HCT116 (cell line): ENCODE data around the gene SLC31A1. TPM values are rescaled to one million over a fixed set of nuclear protein-coding genes. Genes with fewer than 3 reads are reported as not detected.

Experiments used
- ATAC-seq: fragments of 200-7000 bp; cut with Tn5 transposase; 2 replicates; pipeline ENCODE4 v1.9.1; 2020; ENCODE audit warnings: mild to moderate bottlenecking, moderate library complexity
- BruUV-seq: library from RNA; stranded (reverse); fragments of 400-500 nt; replicated peaks from 2 replicates; lab custom pipeline; 2021; lab: Mats Ljungman, UMichigan
- CTCF ChIA-PET: fragments of 300-600 bp; sonication (Branson Sonifier 250); formaldehyde crosslinking; loops from one replicate; lab custom pipeline; 2021; ENCODE audit warnings: antibody characterized with exemption; lab: Charles Lee
- POLR2A ChIA-PET: fragments of 300-600, 350-600 bp; sonication (Branson Sonifier 250); formaldehyde crosslinking; loops from one replicate; lab custom pipeline; 2021; ENCODE audit warnings: antibody characterized with exemption; lab: Charles Lee
- RAD21 ChIA-PET, 2 experiments: fragments of 300-600 bp; sonication (Branson Sonifier 250); formaldehyde crosslinking; loops; one replicate each; lab custom pipeline; 2023; ENCODE audit warnings: low total read pairs in 2 of 2; ENCODE audit not compliant: uncharacterized antibody in 2 of 2, unreplicated experiment in 2 of 2, low non-redundant PET in 1 of 2; lab: Charles Lee
- DNase-seq: peaks from one replicate; pipeline ENCODE4 v3.0.0-alpha.2; 2010; ENCODE audit warnings: low read depth, low spot score
- H2AFZ ChIP-seq: fragments of 200-600 bp; shearing (Covaris generic), sonication (generic); 2 replicates; pipeline ENCODE4 v1.6.1; 2017; ENCODE audit warnings: low read depth, mixed run types, mixed read lengths, antibody characterized with exemption, low read length; ENCODE audit not compliant: poor library complexity, severe bottlenecking
- H3K27ac ChIP-seq: 2 replicates; pipeline ENCODE4 v1.5.1; 2012; ENCODE audit warnings: low read depth, low read length
- H3K27me3 ChIP-seq: fragments of 200-600 bp; sonication (generic); 2 replicates; pipeline ENCODE4 v1.6.1; 2016; ENCODE audit warnings: mixed run types, low read length, mixed read lengths; ENCODE audit not compliant: insufficient read depth
- H3K36me3 ChIP-seq, 2 experiments: fragments of 200-500 bp in 1 of 2; fragments of 200-600 bp in 1 of 2; sonication (Bioruptor generic) in 1 of 2; sonication (generic) in 1 of 2; 2 replicates each; pipeline versions ENCODE4 v1.5.1 to v1.6.1; 2014 to 2016; ENCODE audit warnings: low read length in 2 of 2, inconsistent platforms in 1 of 2, mixed read lengths in 1 of 2, mixed run types in 1 of 2; ENCODE audit not compliant: insufficient read depth in 2 of 2, control insufficient read depth in 1 of 2
- H3K4me1 ChIP-seq, 2 experiments: fragments of 200-600 bp in 1 of 2; sonication (generic) in 1 of 2; 2 replicates each; pipeline versions ENCODE4 v1.5.1 to v1.6.1; 2012 to 2017; ENCODE audit warnings: low read length in 2 of 2, inconsistent platforms in 1 of 2, mild to moderate bottlenecking in 1 of 2, mixed read lengths in 1 of 2, mixed run types in 1 of 2, moderate library complexity in 1 of 2; ENCODE audit not compliant: insufficient read depth in 2 of 2, control insufficient read depth in 1 of 2
- H3K4me2 ChIP-seq: fragments of 200-600 bp; sonication (generic); 2 replicates; pipeline ENCODE4 v1.6.1; 2017; ENCODE audit warnings: mixed run types, low read length, mixed read lengths
- H3K4me3 ChIP-seq, 2 experiments: fragments of 200-600 bp in 1 of 2; sonication (generic) in 1 of 2; replicated peaks in 1 of 2; 2 replicates each; pipeline ENCODE4 v1.5.1; 2011 to 2016; ENCODE audit warnings: low read length in 2 of 2, control low read depth in 1 of 2, low read depth in 1 of 2, mild to moderate bottlenecking in 1 of 2, mixed read lengths in 1 of 2, mixed run types in 1 of 2
- H3K79me2 ChIP-seq: fragments of 200-600 bp; sonication (generic); 2 replicates; pipeline ENCODE4 v1.6.1; 2017; ENCODE audit warnings: mild to moderate bottlenecking, mixed run types, low read length, moderate library complexity, mixed read lengths; ENCODE audit not compliant: insufficient read depth
- H3K9ac ChIP-seq: fragments of 200-600 bp; sonication (generic); 2 replicates; pipeline ENCODE4 v1.6.1; 2016; ENCODE audit warnings: low read length, mixed read lengths
- H3K9me2 ChIP-seq: fragments of 200-600 bp; sonication (generic), shearing (Covaris generic); 2 replicates; pipeline ENCODE4 v1.6.1; 2017; ENCODE audit warnings: mixed run types, mild to moderate bottlenecking, moderate library complexity; ENCODE audit not compliant: insufficient read depth
- H3K9me3 ChIP-seq, 2 experiments: fragments of 200-500 bp in 1 of 2; fragments of 200-600 bp in 1 of 2; sonication (Bioruptor generic) in 1 of 2; sonication (generic) in 1 of 2; 2 replicates each; pipeline ENCODE4 v1.6.1; 2014 to 2017; ENCODE audit warnings: low read length in 2 of 2, mixed read lengths in 2 of 2, inconsistent platforms in 1 of 2, low read depth in 1 of 2, mild to moderate bottlenecking in 1 of 2, mixed run types in 1 of 2, moderate library complexity in 1 of 2; ENCODE audit not compliant: control insufficient read depth in 1 of 2, insufficient read depth in 1 of 2
- H4K20me1 ChIP-seq: fragments of 200-600 bp; sonication (generic), shearing (Covaris generic); 2 replicates; pipeline ENCODE4 v1.6.1; 2017; ENCODE audit warnings: mixed run types, mild to moderate bottlenecking, moderate library complexity; ENCODE audit not compliant: insufficient read depth
- CBX3 ChIP-seq: IDR thresholded peaks from 2 replicates; pipeline ENCODE4 v1.6.1; 2012; ENCODE audit warnings: low read depth
- CEBPB ChIP-seq: IDR thresholded peaks from 2 replicates; pipeline ENCODE4 v1.6.1; 2012; ENCODE audit warnings: low read depth
- EGR1 ChIP-seq: IDR thresholded peaks from 2 replicates; pipeline ENCODE4 v1.6.1; 2012; ENCODE audit warnings: low read depth
- EZH2 ChIP-seq: fragments of 200-600 bp; sonication (generic); IDR thresholded peaks from 2 replicates; pipeline ENCODE4 v1.6.1; 2017; ENCODE audit warnings: antibody characterized with exemption, mixed run types
- FOSL1 ChIP-seq: IDR thresholded peaks from 2 replicates; pipeline ENCODE4 v1.6.1; 2012; ENCODE audit warnings: low read depth
- RAD21 ChIP-seq: IDR thresholded peaks from 2 replicates; pipeline ENCODE4 v1.6.1; 2012; ENCODE audit warnings: low read depth, mild to moderate bottlenecking
- SIN3A ChIP-seq: IDR thresholded peaks from 2 replicates; pipeline ENCODE4 v1.6.1; 2012; ENCODE audit warnings: low read depth
- SRF ChIP-seq: IDR thresholded peaks from 2 replicates; pipeline ENCODE4 v1.6.1; 2012; ENCODE audit warnings: low read depth
- YY1 ChIP-seq: IDR thresholded peaks from 2 replicates; pipeline ENCODE4 v1.6.1; 2011; ENCODE audit warnings: low read length, low read depth, moderate library complexity, mild to moderate bottlenecking; ENCODE audit not compliant: insufficient replicate concordance; ENCODE audit errors: extremely low read depth
- ZFX ChIP-seq: fragments of 450-650 bp; IDR thresholded peaks from 2 replicates; pipeline ENCODE4 v1.6.1; 2017
- intact Hi-C: fragments of 100-400 bp; cut with micrococcal nuclease; formaldehyde crosslinking; loops from 2 replicates; pipeline ENCODE4 v1.10.0; 2022
- total RNA-seq: library from RNA; stranded (reverse); gene quantifications from one replicate; pipeline ENCODE4 v1.2.1, GENCODE V29; 2021; ENCODE audit not compliant: unreplicated experiment
- TF ChIP-seq, protein P1 (sequence below), 3 experiments: fragments of 200-600 bp in 1 of 3; sonication (generic) in 1 of 3; IDR thresholded peaks in 2 of 3; conservative IDR thresholded peaks in 1 of 3; 2 replicates each; pipeline ENCODE4 v1.5.1; 2012 to 2017; ENCODE audit warnings: low read depth in 2 of 3, low read length in 2 of 3, antibody characterized with exemption in 1 of 3, borderline replicate concordance in 1 of 3, control low read depth in 1 of 3, mild to moderate bottlenecking in 1 of 3, mixed read lengths in 1 of 3, mixed run types in 1 of 3, moderate library complexity in 1 of 3; ENCODE audit not compliant: insufficient read depth in 1 of 3
- TF ChIP-seq, protein P2 (sequence below): IDR thresholded peaks from 2 replicates; pipeline ENCODE4 v1.6.1; 2012; ENCODE audit warnings: low read depth
- TF ChIP-seq, protein P3 (sequence below): IDR thresholded peaks from 2 replicates; pipeline ENCODE4 v1.6.1; 2012
- TF ChIP-seq, protein P4 (sequence below): IDR thresholded peaks from 2 replicates; pipeline ENCODE4 v1.6.1; 2011; ENCODE audit warnings: mild to moderate bottlenecking, low read length, moderate library complexity; ENCODE audit not compliant: insufficient replicate concordance; ENCODE audit errors: extremely low read depth
- TF ChIP-seq, protein P5 (sequence below): IDR thresholded peaks from 2 replicates; pipeline ENCODE4 v1.6.1; 2012

Gene SLC31A1
- total RNA-seq, 1 experiment from 2014 or later, result 24.4 TPM

DNA sequence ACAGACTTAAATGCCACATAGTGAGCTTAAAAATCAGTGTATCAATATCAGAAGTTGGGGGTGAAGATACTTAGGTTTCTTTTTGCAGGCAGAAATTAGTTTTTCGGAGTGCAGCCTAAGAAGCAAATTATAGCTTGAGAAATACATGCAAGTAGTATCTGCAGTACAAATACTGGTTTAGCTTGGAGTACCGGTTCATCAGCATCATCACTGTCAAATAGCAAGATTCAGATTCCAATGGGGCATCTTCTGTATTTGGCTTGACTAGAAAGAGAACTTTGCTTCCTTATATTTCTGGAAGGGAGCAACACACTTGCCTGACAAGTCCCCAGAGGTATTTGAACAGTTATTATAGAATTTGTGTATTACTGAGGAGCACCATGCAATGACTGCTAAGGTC, 19.8 kb downstream of the SLC31A1 start:
- H3K9me3 ChIP-seq, result no peaks in the 10 kb centered on the region
- H4K20me1 ChIP-seq, result no peaks in the 10 kb centered on the region
- H3K9me2 ChIP-seq, result no peaks in the 10 kb centered on the region
- H3K4me2 ChIP-seq, result no peak overlapping the region
- TF ChIP-seq CBX3 (no peak), YY1 (no peak), CEBPB (no peak), EZH2 (no peak), ZFX (no peak), SIN3A (no peak), FOSL1 (no peak), SRF (no peak), RAD21 (no peak), EGR1 (no peak)
- TF ChIP-seq, protein P1, sequence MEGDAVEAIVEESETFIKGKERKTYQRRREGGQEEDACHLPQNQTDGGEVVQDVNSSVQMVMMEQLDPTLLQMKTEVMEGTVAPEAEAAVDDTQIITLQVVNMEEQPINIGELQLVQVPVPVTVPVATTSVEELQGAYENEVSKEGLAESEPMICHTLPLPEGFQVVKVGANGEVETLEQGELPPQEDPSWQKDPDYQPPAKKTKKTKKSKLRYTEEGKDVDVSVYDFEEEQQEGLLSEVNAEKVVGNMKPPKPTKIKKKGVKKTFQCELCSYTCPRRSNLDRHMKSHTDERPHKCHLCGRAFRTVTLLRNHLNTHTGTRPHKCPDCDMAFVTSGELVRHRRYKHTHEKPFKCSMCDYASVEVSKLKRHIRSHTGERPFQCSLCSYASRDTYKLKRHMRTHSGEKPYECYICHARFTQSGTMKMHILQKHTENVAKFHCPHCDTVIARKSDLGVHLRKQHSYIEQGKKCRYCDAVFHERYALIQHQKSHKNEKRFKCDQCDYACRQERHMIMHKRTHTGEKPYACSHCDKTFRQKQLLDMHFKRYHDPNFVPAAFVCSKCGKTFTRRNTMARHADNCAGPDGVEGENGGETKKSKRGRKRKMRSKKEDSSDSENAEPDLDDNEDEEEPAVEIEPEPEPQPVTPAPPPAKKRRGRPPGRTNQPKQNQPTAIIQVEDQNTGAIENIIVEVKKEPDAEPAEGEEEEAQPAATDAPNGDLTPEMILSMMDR (IDR thresholded peaks at IDR 0.05 in 2 of 3, conservative IDR thresholded peaks at IDR 0.05 in 1 of 3; ENCODE audit: borderline replicate concordance in 1 of 3, insufficient read depth in 1 of 3, low read depth in 2 of 3, low read length in 2 of 3), result no peak
- TF ChIP-seq, protein P2, sequence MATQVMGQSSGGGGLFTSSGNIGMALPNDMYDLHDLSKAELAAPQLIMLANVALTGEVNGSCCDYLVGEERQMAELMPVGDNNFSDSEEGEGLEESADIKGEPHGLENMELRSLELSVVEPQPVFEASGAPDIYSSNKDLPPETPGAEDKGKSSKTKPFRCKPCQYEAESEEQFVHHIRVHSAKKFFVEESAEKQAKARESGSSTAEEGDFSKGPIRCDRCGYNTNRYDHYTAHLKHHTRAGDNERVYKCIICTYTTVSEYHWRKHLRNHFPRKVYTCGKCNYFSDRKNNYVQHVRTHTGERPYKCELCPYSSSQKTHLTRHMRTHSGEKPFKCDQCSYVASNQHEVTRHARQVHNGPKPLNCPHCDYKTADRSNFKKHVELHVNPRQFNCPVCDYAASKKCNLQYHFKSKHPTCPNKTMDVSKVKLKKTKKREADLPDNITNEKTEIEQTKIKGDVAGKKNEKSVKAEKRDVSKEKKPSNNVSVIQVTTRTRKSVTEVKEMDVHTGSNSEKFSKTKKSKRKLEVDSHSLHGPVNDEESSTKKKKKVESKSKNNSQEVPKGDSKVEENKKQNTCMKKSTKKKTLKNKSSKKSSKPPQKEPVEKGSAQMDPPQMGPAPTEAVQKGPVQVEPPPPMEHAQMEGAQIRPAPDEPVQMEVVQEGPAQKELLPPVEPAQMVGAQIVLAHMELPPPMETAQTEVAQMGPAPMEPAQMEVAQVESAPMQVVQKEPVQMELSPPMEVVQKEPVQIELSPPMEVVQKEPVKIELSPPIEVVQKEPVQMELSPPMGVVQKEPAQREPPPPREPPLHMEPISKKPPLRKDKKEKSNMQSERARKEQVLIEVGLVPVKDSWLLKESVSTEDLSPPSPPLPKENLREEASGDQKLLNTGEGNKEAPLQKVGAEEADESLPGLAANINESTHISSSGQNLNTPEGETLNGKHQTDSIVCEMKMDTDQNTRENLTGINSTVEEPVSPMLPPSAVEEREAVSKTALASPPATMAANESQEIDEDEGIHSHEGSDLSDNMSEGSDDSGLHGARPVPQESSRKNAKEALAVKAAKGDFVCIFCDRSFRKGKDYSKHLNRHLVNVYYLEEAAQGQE, result no peak
- TF ChIP-seq, protein P3, sequence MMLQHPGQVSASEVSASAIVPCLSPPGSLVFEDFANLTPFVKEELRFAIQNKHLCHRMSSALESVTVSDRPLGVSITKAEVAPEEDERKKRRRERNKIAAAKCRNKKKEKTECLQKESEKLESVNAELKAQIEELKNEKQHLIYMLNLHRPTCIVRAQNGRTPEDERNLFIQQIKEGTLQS, result no peak
- TF ChIP-seq, protein P4, sequence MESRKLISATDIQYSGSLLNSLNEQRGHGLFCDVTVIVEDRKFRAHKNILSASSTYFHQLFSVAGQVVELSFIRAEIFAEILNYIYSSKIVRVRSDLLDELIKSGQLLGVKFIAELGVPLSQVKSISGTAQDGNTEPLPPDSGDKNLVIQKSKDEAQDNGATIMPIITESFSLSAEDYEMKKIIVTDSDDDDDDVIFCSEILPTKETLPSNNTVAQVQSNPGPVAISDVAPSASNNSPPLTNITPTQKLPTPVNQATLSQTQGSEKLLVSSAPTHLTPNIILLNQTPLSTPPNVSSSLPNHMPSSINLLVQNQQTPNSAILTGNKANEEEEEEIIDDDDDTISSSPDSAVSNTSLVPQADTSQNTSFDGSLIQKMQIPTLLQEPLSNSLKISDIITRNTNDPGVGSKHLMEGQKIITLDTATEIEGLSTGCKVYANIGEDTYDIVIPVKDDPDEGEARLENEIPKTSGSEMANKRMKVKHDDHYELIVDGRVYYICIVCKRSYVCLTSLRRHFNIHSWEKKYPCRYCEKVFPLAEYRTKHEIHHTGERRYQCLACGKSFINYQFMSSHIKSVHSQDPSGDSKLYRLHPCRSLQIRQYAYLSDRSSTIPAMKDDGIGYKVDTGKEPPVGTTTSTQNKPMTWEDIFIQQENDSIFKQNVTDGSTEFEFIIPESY, result no peak
- TF ChIP-seq, protein P5, sequence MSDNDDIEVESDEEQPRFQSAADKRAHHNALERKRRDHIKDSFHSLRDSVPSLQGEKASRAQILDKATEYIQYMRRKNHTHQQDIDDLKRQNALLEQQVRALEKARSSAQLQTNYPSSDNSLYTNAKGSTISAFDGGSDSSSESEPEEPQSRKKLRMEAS, result no peak
- no peak overlapping the region for H3K27ac ChIP-seq
- intact Hi-C loops, result no loop called here
- no peaks in the 10 kb centered on the region for H3K27me3 ChIP-seq
- ChIA-PET CTCF (no interaction called here), RAD21 (no interaction called here), POLR2A (interaction anchor here (0.7 kb wide), 1 partner anchor 20 kb away, joined by 3 read pairs; the partner anchor contains the start of genes FKBP15 and SLC31A1)
- no peak overlapping the region for H3K4me3 ChIP-seq
- DNase-seq, result no peak
- ATAC-seq, result no peak
- no TSS peak for BruUV-seq
- H3K4me1 ChIP-seq, result peaks cover 0 to 8% of the 10 kb centered on the region in 2 experiments; a peak in 3 of 4 replicates
- H3K79me2 ChIP-seq, result no peaks in the 10 kb centered on the region; the same call in 1 of the 2 replicates
- H3K36me3 ChIP-seq, result no peaks in the 10 kb centered on the region
- no peak overlapping the region for H2AFZ ChIP-seq
- no peak overlapping the region for H3K9ac ChIP-seq
